ENCODE results near the gene LRRC4C.

Gene LRRC4C

DNA sequence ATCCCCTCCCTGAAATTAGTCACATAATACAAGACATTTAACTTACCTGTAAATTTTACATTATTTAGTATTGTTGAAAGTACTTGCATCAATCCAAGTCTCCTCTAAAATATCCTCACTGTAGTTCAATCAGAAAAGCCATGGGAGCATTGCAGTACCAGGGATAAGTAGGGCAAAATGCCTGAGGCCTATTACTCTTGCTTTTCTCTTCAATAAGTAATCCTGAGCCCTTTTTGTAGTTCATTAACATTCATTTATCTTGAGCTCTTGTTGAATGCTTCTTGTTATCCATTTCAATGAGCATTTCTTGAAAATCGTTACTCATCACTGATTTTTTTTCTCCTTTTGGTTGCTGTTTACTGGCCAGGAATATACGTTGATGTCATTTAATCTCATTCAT lies 414.7 kb downstream of the LRRC4C start:
- TF ChIP-seq YY1 (IDR thresholded peaks at IDR 0.05; ENCODE audit: low read depth) = no peak
- TF ChIP-seq, protein P1, sequence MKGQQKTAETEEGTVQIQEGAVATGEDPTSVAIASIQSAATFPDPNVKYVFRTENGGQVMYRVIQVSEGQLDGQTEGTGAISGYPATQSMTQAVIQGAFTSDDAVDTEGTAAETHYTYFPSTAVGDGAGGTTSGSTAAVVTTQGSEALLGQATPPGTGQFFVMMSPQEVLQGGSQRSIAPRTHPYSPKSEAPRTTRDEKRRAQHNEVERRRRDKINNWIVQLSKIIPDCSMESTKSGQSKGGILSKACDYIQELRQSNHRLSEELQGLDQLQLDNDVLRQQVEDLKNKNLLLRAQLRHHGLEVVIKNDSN (IDR thresholded peaks at IDR 0.05) = no peak
- no peak for TF ChIP-seq CEBPB (IDR thresholded peaks at IDR 0.05)
- TF ChIP-seq, protein P2, sequence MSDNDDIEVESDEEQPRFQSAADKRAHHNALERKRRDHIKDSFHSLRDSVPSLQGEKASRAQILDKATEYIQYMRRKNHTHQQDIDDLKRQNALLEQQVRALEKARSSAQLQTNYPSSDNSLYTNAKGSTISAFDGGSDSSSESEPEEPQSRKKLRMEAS (IDR thresholded peaks at IDR 0.05) = no peak
- no peak for TF ChIP-seq TAF1 (IDR thresholded peaks at IDR 0.05; ENCODE audit: low read depth)
- TF ChIP-seq, protein P3, sequence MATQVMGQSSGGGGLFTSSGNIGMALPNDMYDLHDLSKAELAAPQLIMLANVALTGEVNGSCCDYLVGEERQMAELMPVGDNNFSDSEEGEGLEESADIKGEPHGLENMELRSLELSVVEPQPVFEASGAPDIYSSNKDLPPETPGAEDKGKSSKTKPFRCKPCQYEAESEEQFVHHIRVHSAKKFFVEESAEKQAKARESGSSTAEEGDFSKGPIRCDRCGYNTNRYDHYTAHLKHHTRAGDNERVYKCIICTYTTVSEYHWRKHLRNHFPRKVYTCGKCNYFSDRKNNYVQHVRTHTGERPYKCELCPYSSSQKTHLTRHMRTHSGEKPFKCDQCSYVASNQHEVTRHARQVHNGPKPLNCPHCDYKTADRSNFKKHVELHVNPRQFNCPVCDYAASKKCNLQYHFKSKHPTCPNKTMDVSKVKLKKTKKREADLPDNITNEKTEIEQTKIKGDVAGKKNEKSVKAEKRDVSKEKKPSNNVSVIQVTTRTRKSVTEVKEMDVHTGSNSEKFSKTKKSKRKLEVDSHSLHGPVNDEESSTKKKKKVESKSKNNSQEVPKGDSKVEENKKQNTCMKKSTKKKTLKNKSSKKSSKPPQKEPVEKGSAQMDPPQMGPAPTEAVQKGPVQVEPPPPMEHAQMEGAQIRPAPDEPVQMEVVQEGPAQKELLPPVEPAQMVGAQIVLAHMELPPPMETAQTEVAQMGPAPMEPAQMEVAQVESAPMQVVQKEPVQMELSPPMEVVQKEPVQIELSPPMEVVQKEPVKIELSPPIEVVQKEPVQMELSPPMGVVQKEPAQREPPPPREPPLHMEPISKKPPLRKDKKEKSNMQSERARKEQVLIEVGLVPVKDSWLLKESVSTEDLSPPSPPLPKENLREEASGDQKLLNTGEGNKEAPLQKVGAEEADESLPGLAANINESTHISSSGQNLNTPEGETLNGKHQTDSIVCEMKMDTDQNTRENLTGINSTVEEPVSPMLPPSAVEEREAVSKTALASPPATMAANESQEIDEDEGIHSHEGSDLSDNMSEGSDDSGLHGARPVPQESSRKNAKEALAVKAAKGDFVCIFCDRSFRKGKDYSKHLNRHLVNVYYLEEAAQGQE (IDR thresholded peaks at IDR 0.05; ENCODE audit: low read depth) = no peak
- no peak for TF ChIP-seq TCF12 (IDR thresholded peaks at IDR 0.05; ENCODE audit: low read depth)
- TF ChIP-seq EP300 (IDR thresholded peaks at IDR 0.05; ENCODE audit: borderline replicate concordance) = no peak
- no peak for TF ChIP-seq CREB1 (IDR thresholded peaks at IDR 0.05; ENCODE audit: low read depth)
- TF ChIP-seq TEAD4 (IDR thresholded peaks at IDR 0.05) = no peak
- TF ChIP-seq RAD21 (IDR thresholded peaks at IDR 0.05; ENCODE audit: low read depth) = no peak
- TF ChIP-seq ZBTB7A (IDR thresholded peaks at IDR 0.05; ENCODE audit: low read depth) = no peak
- no peak for TF ChIP-seq FOXM1 (IDR thresholded peaks at IDR 0.05; ENCODE audit: borderline replicate concordance, low read depth)
- no peak for TF ChIP-seq NFIC (IDR thresholded peaks at IDR 0.05)
- no peak for TF ChIP-seq EGR1 (IDR thresholded peaks at IDR 0.05)

DNA sequence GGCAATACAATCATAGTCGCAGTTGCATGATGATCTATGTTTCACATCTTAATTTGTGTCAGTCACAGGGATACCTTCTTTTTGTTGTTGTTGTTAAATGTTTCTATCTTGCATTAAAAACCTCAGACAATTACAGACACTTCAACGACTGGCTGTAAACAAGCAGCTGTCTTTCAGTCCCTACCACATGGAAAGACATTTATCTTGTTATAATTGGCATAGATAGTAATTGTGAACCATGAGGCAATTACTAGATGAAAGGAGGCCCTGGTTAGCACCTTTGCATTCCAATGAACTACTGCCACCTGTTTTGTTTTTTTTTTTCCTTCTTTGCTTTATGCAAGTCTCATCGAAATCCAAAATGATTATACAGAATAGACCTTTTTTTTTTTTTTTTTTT lies 416.8 kb downstream of the LRRC4C start:
- TF ChIP-seq, protein P3 (IDR thresholded peaks at IDR 0.05; ENCODE audit: low read depth) = no peak
- TF ChIP-seq CREB1 (IDR thresholded peaks at IDR 0.05; ENCODE audit: low read depth) = no peak
- no peak for TF ChIP-seq EGR1 (IDR thresholded peaks at IDR 0.05)
- no peak for TF ChIP-seq RAD21 (IDR thresholded peaks at IDR 0.05; ENCODE audit: low read depth)
- TF ChIP-seq EP300 (IDR thresholded peaks at IDR 0.05; ENCODE audit: borderline replicate concordance) = no peak
- no peak for TF ChIP-seq ZBTB7A (IDR thresholded peaks at IDR 0.05; ENCODE audit: low read depth)
- TF ChIP-seq, protein P1 (IDR thresholded peaks at IDR 0.05) = no peak
- TF ChIP-seq NFIC (IDR thresholded peaks at IDR 0.05) = no peak
- no peak for TF ChIP-seq TAF1 (IDR thresholded peaks at IDR 0.05; ENCODE audit: low read depth)
- TF ChIP-seq CEBPB (IDR thresholded peaks at IDR 0.05) = no peak
- TF ChIP-seq TCF12 (IDR thresholded peaks at IDR 0.05; ENCODE audit: low read depth) = no peak
- no peak for TF ChIP-seq YY1 (IDR thresholded peaks at IDR 0.05; ENCODE audit: low read depth)
- no peak for TF ChIP-seq TEAD4 (IDR thresholded peaks at IDR 0.05)
- TF ChIP-seq, protein P2 (IDR thresholded peaks at IDR 0.05) = no peak
- TF ChIP-seq FOXM1 (IDR thresholded peaks at IDR 0.05; ENCODE audit: borderline replicate concordance, low read depth) = no peak

DNA sequence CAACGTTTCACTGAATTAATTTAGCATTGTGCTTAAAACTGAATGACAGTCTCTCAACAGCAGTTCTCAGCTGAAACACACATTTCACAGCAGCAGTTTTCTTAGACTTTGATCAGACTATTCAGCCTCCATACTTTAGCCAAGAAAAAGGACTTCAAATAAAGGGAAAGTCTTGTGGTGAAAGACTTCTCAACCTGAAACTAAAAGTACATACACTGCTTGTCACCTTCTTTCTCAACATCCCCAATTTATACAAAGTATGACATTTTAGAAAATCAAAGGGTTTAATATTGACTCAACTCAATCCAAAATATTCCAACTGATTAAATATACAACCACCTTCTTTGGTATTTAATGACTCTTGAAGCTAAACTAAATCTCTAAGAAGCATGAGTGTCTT lies 419.0 kb downstream of the LRRC4C start:
- no peak for TF ChIP-seq TEAD4 (IDR thresholded peaks at IDR 0.05)
- no peak for TF ChIP-seq NFIC (IDR thresholded peaks at IDR 0.05)
- TF ChIP-seq, protein P2 (IDR thresholded peaks at IDR 0.05) = no peak
- TF ChIP-seq, protein P3 (IDR thresholded peaks at IDR 0.05; ENCODE audit: low read depth) = no peak
- no peak for TF ChIP-seq CREB1 (IDR thresholded peaks at IDR 0.05; ENCODE audit: low read depth)
- TF ChIP-seq EP300 (IDR thresholded peaks at IDR 0.05; ENCODE audit: borderline replicate concordance) = no peak
- no peak for TF ChIP-seq ZBTB7A (IDR thresholded peaks at IDR 0.05; ENCODE audit: low read depth)

DNA sequence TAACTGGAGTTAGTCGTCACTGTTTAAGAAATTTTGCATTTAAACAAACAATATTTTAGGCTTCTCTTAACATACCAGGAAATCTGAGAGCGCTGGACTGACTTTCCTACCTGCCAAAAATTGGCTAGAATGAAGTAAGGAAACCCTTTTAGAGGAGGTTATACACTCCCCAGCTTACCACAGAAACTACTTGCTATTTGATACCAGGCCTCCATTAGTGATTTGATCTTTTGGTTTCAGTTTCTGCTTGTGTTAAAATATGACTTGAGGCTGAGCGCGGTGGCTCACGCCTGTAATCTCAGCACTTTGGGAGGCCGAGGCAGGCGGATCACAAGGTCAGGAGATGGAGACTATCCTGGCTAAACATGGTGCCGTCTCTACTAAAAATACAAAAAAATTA lies 419.9 kb downstream of the LRRC4C start:
- no peak for TF ChIP-seq EP300 (IDR thresholded peaks at IDR 0.05; ENCODE audit: borderline replicate concordance)
- TF ChIP-seq RAD21 (IDR thresholded peaks at IDR 0.05; ENCODE audit: low read depth) = no peak
- TF ChIP-seq ZBTB7A (IDR thresholded peaks at IDR 0.05; ENCODE audit: low read depth) = no peak
- TF ChIP-seq, protein P1 (IDR thresholded peaks at IDR 0.05) = no peak
- TF ChIP-seq, protein P2 (IDR thresholded peaks at IDR 0.05) = no peak
- no peak for TF ChIP-seq TCF12 (IDR thresholded peaks at IDR 0.05; ENCODE audit: low read depth)
- no peak for TF ChIP-seq TEAD4 (IDR thresholded peaks at IDR 0.05)
- no peak for TF ChIP-seq TAF1 (IDR thresholded peaks at IDR 0.05; ENCODE audit: low read depth)
- no peak for TF ChIP-seq NFIC (IDR thresholded peaks at IDR 0.05)
- TF ChIP-seq CREB1 (IDR thresholded peaks at IDR 0.05; ENCODE audit: low read depth) = no peak
- TF ChIP-seq YY1 (IDR thresholded peaks at IDR 0.05; ENCODE audit: low read depth) = no peak
- no peak for TF ChIP-seq FOXM1 (IDR thresholded peaks at IDR 0.05; ENCODE audit: borderline replicate concordance, low read depth)
- TF ChIP-seq CEBPB (IDR thresholded peaks at IDR 0.05) = no peak
